ENCODE measurements around the gene ACTA2.

The ACTA2 gene

DNA sequence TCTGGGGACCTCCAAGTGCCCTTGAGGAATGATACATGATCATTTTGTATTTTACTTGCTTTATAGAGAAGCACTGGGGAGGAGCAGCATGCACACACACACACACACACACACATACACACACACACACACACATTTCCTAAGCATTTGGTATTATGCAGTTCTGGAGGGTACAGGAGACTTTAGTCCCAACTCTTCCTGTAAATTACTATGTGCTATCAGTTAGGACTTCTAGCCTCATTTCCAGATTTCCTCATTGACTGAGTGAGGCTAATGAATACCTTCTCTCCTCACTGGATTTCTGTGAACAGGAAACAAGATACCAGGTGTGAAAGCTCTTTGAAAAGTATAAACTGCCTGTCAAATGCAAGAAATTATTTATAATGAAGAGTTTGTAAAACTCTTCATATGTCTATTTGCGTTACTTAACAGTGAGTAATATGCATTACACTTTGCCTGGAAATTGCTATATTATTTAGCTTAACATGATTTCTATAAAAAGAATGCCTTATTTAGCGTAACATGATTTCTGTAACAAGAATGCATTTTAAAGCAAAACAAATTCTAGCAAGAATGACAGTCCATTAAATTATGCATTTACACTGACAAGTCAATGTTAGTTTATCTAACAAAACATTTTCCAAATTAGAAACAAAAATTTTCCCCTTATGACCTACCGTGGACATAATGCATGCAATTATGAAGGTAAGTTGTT, 34.2 kb downstream of the ACTA2 start:
- DNase-seq, result no peak

DNA sequence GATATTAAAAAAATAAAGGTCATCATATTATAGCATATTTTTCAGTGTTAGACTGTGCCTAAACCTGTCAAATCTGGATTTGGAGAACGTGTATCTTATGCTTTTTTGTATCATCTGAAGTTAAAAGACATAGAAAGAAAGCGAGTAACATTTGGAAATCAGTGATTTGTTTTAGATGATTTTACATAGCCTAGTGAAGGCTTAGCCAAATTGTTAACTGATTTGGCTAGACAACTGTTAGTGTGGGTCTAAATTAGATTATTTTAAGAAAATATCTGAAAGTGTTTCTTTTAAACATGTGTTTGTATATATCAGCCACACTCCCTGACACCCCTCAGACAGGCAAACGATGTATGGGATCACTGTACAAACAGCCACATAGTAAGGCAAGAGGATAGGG, 35.6 kb downstream of the ACTA2 start:
- no peak for DNase-seq

DNA sequence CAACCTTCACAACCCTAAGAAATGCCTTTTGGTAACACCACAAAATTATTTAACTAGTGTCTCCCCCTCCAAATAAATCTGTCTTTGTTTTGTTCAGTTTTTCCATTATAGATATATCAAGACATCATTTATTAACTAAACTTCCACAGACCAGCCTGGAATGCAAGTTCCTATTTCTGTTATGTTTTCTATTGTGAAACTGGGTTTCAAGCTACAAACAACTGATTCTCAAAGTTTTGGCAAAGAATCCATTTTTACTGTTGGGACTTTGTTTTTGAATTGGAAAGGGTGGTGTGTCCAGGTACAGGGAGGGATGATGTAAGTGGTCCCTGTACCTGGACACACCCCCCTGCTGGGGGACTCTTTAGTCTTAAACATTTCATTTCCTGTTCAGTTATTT, 36.3 kb downstream of the ACTA2 start:
- no peak for DNase-seq

DNA sequence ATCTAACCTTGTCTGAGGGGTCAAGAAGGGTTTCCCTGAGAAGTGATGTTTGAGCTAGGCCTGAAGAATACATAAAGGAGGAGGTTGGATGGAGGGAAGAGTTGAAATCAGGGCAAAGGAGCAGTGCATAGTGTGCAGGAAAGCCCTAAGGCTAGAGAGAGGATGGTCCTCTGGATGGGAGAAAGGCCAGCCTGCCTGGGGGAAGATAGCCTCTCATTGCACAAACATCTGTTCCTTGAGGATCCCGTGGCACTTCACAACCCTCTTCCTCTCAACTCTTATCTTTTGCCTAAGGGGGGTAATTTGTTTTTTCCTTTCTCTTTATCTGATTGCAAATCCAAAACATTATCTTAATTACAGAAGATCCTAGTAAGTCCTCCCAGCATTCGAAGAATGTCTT, 36.8 kb downstream of the ACTA2 start:
- no peak for DNase-seq

DNA sequence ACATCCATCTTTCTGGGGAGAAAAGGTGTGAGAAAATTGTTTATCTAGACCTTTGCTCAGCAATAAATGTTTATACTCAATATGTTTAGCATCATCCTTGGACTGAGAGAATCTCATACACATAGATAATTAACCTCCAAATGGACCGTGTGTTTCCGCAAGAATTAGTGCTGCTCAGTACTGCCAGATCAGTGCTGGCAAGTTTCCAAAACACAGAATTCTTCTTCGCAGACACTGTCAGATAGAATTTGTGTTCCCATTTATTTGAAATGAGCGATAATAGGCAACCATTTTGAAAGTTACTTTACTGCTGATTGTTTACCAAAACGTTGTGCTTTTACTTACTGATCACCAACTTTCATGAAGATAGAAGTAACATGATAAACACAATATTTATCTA, 38.8 kb downstream of the ACTA2 start:
- no peak for DNase-seq

DNA sequence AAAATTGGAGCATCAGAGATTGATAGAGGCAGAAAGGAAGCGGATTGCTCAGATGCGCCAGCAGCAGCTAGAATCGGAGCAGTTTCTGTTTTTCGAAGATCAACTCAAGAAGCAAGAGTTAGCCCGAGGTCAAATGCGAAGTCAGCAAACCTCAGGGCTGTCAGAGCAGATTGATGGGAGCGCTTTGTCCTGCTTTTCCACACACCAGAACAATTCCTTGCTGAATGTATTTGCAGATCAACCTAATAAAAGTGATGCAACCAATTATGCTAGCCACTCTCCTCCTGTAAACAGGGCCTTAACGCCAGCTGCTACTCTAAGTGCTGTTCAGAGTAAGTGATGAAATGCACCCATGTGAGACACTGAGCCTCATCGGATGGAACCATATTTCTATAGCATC, 39.4 kb downstream of the ACTA2 start:
- DNase-seq, result no peak

DNA sequence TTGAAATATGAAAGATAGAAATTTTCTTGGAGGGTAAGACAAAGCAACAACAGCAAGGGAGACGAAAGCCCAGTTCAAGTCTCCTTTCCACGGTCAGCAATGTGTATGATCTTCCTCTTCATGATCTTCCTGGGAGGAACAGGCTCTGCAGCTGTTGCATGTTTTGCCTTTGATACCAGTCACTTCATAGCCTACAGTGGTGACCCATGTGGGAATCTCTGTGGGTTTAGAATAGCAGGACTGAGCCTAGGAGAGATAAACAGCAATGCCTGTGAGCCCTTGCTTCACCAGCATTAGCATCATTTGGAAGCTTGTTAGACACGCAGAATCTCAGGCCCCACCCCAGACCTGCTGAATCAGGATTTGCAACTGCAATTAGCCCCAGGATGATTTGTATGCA, 40.7 kb downstream of the ACTA2 start:
- DNase-seq, result no peak

DNA sequence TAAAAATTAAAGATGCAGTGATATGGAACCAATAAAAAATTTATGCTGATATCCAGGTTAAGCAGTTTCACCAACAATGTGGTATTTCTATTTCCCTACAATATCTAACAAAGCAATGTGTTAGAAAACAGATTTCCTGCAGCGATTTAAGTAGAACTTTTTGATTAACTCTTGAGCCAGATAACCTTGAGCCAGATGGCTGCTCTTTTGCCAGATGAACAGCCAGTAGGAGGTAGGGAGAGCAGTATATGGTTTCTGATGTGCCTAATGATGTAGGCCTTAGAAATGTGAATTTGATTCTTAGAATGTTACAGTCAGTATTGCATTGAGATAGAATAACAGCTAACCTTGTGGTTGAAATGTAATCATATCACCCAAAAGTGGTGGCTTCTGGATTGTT, 41.5 kb downstream of the ACTA2 start:
- no peak for DNase-seq

DNA sequence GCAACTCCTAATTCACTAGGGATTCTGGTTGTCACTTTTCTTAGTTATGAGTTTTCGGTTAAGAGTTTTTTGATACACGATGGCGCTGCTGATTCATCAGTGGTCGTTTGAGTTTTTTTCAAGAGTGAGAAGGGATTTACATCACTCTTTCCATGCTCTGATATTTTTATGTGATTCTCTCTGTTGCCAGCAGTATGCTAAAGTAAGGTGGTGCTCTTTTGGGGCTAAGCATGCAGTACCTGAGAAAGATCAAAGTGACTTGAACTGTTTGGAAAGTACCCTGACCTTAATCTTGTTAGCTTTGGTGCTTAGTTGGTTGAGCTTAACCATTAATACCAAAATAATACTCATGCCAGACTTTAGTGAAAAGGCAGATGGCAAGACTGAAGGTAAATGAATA, 44.4 kb downstream of the ACTA2 start:
- no peak for DNase-seq

DNA sequence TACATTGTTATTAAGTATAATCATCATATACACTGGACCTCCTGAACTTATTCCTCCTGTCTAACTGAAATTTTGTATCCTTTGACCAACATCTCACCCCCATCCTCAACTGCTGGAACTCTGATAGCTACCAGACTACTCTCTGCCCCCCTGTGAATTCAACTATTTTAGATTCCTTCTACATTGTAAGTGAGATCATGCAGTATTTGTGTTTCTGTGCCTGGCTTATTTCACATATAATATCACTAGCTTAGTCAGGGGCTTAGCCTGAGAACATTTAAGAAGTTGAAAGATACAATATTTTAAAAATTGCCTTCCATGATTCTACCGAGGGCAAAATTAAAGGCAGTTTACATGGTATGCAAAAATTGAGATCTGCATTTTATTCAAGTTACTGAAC, 45.7 kb downstream of the ACTA2 start:
- no peak for DNase-seq

DNA sequence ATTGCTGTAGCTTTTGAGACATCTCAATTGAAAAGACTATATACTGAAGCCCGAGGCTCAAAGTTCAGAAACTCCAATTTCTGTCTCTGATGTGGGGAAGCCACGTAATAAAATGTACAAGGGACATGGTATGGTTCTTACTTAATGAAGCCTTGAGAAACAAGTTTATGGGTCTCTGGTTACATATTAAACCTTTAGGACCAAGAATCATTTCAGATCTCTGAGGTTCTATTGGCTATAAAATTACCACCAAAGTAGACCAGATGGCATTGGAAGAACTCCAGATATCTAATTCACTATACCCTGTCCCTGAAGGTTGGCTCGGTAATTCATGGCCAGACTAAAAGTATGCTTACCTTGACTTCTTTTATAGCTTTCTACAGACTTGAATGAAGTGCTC, 48.9 kb downstream of the ACTA2 start:
- DNase-seq, result no peak

DNA sequence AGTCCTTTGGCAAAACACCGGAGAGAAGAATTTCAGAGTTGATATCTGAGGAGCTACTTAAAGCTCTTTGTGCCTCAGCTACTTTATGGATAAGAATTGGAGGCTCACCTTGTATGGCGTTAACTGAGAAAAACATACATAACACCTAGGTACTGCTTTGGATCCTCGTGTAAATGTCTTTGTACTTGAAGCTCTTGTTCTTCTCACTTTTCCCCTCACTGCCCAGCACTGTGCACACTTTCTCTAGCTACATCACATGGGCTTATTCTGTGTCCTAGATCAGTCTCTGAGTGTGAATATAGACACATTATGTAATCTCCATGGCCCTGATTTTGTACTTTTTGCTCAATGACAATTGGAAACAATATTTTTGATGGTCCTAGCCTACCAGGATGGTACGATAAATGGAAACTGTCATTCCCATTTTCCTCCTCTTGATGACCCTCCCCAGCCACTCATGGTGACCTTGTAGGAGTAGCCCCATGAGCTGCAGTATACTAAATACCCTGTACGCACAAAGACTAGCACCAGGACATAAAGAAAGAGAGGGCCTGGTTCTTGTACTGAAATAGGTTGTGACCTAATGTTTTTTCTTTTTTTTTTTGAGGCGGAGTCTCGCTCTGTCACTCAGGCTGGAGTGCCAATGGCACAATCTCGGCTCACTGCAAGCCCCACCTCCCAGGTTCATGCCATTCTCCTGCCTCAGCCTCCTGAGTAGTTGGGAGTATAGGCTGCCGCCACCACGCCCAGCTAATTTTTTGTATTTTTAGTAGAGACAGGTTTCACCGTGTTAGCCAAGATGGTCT, 50.4 kb downstream of the ACTA2 start:
- DNase-seq, result no peak

DNA sequence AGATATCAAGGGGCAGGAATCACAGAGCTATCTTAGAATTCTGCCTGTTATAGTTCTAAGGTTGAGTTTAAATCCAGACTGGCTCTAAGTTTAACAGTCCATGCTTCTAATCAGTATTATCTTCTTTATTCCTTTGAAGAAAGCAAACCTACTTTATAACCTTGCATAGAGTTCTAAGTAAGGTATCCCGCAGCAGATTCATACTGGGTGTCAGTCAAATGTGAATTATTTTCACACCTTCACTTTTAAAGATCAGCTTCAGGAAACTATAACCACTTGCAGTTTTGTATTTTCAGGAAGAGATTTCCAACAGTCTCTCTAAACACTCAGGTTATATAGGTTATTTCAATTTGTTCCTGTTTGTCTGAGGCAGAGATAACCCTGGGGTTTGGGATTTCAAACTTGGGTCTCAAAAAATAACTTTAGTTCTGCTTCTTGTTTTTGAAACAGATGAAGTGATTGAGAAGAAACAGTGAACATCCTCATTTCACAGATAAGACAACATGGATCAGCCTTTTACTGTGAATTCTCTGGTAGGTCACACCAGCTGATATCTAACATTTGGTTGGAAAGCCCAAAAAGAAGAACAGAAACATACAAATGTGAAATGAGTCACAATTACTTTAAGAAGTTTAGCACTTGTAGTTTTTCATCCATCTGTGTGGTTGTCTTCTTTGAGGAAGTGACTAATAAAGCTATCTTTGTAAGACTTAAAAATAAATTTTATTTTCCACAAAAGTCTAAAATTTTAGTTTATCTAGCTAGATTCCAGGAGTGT, 51.2 kb downstream of the ACTA2 start:
- DNase-seq, result no peak

DNA sequence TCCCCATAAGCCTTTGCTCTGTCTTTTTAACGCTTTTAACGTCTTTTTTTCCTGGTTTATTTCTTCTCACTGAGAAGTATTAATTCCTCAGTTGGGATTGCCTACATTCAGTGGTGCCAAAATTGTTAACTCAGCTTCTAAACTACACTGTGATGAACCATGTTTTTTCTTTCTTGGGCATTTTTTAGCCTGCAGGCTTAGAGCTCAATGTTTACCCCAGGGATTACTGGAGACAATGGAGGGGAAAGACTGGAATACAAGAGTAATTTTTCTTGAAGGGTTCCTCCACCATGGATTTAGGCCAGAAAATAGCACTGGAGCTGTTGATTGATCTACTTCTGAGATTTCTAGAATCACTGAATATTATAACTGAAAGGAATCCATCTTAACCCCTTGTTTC, 52.7 kb downstream of the ACTA2 start:
- DNase-seq, result no peak

DNA sequence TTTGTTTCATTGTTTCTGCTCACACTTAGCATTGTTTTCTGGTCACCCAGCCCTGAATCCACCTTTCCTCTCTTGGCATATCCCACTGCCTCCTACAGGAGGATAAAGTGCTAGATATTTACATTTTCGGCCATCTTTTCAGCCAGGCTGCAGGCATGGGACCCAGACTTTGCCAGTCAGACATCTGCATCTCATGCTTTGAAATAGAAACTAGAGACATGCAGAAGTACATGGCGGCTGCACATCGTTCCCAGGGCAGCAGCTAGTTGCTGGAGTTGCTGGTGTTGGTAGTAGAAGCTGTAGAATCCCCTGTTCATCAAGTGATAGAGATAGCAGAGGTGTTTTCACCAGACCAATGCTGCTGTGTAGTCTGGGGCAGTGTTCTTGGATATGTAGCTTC, 53.8 kb downstream of the ACTA2 start:
- DNase-seq, result no peak

DNA sequence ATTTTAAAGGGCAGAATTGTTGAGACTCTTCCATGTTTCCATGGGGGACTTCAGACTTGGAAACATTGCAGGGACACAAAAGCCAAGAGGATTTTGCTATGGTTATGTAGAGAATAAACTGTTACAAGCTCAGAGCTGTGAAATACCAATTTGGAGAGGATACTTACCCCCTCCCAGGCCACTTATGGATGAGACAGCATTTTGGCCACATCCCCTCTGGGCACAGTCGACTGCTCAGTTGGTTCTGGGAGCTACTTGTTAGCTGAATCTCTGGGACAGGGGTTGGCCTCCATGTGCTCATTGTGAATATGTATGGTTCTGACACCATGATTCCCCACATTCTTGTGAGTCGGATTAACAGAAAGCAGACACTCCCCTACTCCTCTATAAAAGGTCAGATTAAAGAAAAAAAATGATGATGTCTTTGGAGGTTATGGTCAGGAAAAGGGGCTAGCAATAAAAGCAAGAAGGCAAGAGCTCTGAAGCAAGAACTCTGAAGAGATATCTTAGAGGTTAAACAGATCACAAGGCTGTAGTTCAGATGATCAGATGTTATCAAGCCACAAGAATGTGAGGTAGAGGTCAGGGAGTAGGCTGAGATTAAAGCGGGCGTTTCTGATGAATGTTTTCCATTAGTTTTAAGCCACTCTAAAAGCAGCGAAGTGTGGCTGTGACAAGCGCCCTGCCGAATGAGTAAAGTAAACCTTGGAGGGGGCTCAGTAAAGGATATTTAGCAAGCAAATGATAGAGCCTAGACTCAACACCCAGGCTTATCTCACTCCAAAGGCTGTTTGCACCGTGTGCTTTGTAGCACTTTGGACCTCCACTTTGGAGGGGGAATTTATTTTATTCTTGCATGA, 55.3 kb downstream of the ACTA2 start:
- no peak for DNase-seq

DNA sequence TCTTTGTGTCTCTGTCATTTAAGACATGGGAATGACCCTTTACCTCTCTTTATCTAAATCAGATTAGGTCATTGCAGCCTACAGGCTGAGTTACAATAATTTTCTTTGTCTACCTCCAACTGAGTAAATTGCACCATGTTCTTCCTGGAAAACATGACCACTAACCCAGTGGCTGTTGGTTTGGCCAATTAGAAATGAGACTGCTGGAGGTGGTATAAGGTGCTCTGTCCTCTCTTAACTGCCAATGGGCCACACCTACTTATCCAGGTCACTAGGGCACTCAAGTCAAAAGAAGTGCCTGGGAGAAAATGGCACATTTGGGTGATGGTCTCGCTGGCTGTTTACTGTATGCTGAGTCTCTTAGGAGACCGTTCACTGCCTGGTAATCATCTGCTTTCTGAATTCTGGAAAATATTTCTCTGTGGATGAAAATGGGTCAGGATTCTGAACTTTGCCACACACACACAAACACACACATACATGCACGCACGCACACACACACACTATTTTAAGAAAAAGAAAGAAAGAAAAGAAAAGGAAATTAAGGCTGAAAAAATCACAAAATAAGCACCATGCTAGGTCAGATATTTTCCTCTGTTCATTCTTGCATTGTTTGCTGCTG, 56.1 kb downstream of the ACTA2 start:
- DNase-seq, result no peak

DNA sequence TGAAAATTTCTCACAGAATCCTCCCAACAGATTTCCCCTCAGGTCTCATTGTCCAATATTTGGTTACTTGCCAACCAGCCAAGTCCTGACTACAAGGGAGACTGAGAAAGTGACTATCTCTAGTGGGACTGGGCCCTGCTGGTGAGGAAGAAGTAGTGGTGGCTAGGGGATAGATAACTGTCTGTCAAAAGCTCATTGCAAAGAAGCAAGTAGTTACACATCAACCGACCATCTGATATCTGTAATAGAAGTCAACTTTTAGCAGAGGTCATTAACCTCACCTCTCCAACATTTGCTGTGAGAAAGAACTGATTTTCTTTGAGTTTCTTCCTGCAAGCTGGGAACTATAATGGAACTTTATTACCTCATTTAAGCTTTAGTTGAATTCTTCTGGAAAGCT, 57.3 kb downstream of the ACTA2 start:
- no peak for DNase-seq

DNA sequence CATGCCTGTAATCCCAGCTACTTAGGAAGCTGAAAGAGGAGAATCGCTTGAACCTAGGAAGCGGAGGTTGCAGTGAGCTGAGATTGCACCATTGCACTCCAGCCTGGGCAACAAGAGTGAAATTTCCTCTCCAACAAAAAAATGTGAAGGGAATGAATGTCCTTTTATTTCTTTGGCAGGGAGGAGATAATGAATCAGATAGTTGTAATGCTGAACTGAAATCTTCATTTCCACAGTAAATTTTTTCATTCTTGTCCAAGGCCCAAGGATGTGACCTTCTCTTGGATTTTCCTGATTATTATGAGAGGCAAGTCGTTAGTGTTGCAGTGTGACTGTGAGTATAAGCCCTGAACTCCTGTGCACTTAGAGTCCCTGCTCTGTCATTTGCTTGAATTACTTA, 59.0 kb downstream of the ACTA2 start:
- DNase-seq, result no peak

DNA sequence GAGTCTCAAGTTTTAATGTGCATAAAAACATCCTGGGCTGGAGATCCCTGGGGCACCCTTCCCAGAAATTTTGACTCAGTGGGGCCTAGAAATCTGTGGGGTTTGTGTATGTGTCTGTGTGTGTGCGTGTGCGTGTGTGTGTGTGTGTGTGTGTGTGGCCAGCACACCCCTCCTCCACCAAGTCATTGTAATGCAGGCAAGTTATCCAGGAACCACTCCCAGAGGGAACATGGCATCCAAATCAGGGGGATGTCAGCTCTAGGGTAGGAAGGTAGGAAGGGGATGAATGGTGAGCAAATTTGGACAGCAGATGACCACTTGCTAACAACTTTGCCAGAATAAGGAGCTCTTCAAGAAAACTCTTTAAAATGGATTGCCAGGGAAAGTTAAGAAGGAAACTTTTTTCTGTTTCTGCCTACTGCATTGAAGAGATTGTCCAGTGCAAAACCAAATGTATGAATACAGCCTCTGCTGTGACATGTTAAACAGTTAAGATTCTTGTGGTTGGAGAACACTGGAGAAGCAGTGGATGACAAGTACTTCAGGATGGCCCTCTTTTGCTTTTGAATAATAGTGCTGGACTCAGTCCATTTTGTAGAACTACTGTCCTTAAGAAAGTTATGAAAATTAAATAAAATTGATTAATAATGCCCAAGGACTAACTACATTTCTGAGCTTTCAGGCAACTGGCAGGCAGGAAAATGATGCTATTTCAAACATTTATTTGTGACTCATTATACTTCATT, 60.2 kb downstream of the ACTA2 start:
- DNase-seq, result no peak

DNA sequence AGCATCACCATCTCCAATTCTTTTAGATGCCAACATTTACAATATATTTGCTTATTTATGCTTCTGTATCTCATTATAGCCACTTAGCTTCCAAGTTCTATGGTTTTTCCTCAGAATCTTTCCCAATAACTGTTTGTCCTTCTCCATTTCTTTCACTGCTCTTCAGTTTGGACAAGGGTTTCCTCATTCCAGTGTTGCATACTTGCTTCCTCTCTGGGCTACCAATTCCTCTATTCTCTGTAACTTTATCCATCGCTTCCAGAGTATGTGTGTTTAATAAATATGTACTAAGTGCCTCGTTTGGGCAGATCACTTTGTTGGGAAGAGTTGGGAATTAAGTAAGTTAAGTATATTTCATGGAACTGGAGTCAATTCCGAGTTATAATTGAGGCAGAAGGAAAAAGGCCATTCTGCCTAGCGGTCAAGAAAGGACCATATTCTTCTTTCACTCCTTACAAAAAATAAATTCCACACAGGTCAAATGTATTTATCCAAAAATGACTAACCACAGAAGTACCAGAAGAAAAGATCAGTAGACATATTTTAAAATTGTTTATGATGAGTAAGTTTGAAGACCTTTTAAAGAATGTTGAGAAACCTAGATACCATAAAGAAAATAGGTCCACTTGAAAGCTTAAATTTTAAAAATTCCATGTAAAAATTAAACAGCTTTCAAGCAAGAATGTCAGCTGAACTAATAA, 61.7 kb downstream of the ACTA2 start:
- no peak for DNase-seq

Data from activated gamma-delta T cell (primary cell).